Stomach smooth muscle (tissue), 2 donors: ENCODE results near the gene SVIL.
"Not testable (repeated sequence)": the region's sequence is repeated elsewhere in the genome, so short reads cannot be mapped to it uniquely, and the experiment has no call there.

Experiments used
- H3K27ac ChIP-seq: one replicate; pipeline ENCODE4 v1.7.0; 2013; ENCODE audit warnings: mild to moderate bottlenecking, low read length, inconsistent platforms
- H3K27me3 ChIP-seq, 2 donors: one replicate each; pipeline ENCODE4 v1.7.0; 2013; ENCODE audit warnings: low read length in 2 of 2; ENCODE audit not compliant: insufficient read depth in 2 of 2, control insufficient read depth in 1 of 2
- H3K36me3 ChIP-seq, 2 donors: one replicate each; pipeline ENCODE4 v1.7.0; 2013; ENCODE audit warnings: low read length in 2 of 2; ENCODE audit not compliant: control insufficient read depth in 2 of 2, insufficient read depth in 2 of 2
- H3K4me1 ChIP-seq: one replicate; pipeline ENCODE4 v1.7.0; 2013; ENCODE audit warnings: low read length; ENCODE audit not compliant: control insufficient read depth, insufficient read depth
- H3K4me3 ChIP-seq, 2 donors: one replicate each; pipeline ENCODE4 v1.7.0; 2013; ENCODE audit warnings: low read length in 2 of 2
- H3K9ac ChIP-seq, 2 donors: one replicate each; pipeline ENCODE4 v1.7.0; 2013; ENCODE audit warnings: low read length in 2 of 2, mild to moderate bottlenecking in 1 of 2
- H3K9me3 ChIP-seq, 2 donors: one replicate each; pipeline ENCODE4 v1.7.0; 2013; ENCODE audit warnings: low read length in 2 of 2; ENCODE audit not compliant: control insufficient read depth in 2 of 2
- donor health status: healthy.
- donor health status: Pancreatic carcinoma.

Gene SVIL

DNA sequence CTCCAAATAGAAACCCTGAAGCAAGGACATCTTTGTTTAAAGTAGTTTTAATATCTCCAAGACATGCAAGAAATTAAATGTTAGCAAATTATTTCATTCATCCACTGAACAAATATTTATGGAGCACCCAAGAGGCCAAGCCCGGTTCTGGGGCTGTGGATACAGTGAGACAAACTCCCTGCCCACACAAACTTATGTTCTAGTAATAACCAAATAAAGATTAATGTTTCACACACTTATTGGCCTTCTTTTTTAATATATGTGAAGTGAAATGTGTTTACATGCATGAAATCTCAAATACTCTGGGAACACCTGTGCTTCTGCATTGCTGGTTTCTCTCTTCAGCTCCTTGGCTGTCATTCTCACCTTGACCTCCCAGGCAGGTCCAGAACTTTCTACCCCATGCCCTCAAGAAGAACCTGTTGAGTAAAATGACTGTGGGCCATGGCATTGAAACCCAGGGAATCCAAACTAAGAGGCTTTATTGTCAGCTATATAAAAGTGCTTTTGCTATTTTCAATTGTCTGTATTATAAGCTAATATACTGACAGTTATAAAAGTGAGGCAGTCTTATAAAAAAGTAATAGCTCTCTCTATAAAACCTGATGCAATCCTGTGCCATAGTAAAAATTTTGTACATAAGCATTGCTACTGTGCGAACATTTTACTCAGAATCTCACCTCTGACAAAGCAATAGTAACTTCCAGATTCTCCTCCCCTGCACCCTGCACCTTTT, 43.7 kb downstream of the SVIL start:
- H3K27ac ChIP-seq, result peak overlapping the region; percentile 25
- peaks cover 2 to 8% of the 10 kb centered on the region in 2 donors for H3K36me3 ChIP-seq
- no peaks in the 10 kb centered on the region for H3K27me3 ChIP-seq
- peak overlapping the region in 1 of 2 donors; percentile 48 for H3K9ac ChIP-seq
- H3K4me1 ChIP-seq, result peaks cover 62% of the 10 kb centered on the region
- H3K9me3 ChIP-seq, result no peaks in the 10 kb centered on the region
- no peak overlapping the region for H3K4me3 ChIP-seq

DNA sequence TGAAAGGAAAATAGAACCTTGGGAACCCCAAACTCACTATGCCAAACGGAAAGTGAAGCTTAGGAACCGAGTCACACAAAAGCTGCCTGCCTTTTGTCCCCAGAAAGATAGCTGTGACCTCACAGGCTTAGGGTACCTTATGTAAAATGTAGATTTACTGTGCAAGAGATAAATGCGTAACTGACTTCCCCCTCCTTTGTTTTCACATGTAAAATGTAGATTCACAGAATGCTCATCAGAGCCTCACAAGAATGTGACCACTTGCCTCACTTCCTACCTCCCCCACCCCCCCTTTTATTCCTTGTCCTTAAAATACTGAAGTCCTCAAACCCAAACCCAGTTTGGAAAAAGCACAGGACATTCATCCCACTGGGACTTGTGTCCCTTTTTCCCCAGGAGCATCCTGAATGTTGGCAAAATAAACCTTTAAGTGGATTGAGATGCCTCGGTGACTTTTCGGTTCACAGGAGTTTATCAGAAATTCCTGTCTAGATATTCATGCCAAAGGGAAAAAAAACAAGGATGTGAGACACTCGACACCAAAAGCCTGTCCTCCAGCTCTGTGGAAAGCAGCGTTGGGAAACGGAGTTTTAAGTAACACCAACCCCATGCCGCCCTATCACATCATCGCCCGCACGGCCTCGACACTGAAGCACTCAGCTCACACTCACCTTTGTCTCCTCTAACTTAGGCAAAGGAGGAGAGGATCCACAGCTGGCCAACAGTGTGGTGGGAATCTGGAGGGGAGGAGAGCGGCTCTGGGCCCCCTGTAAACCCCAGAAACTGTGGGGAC, 45.9 kb downstream of the SVIL start:
- H3K27ac ChIP-seq, result peak overlapping the region; percentile 55

DNA sequence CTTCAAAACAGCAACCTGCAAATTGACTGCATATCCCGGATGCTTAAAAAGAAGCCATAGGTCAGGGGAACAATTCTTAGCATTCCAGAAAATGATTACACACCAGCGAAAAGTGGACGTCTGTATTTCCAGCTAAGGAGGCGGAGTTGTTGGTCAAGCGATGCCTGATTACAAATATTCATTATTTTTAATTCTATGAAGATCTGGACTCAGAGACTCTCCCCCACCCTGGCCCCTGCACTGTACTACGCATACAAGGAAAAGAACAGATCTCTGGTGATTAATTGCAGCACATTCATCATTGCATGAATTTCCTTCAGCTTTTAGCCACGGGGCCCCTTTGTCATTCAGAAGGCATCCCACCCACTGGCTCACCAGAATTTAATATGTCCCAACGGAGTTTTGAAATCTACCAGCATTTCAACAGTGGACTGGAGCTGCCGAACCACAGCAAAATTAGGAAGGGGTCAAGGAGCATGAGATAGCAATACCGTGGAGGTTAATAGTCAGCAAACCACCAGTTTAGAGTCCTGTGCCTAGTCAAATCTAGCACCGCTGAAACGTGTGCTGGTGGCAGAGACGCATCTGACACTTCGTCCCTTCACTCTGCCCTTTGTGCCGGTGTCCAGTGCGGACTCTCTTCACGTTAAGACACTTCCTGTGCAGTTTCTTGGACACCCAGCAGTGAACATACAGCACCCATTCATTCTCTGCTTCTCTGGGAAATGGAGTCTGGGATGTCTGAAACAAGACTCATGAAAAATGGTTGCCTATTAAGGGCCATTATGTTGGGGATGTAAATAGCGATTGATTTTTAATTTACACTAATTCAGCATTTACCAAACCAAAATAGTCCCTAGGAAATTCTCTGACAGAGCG, 46.8 kb downstream of the SVIL start:
- Histone ChIP-seq H3K27ac (peak overlapping the region; percentile 58), H3K4me3 (peak overlapping the region in 1 of 2 donors; percentile 35), H3K4me1 (peaks cover 74% of the 10 kb centered on the region)
- H3K27me3 ChIP-seq, H3K36me3 ChIP-seq, H3K9ac ChIP-seq, H3K9me3 ChIP-seq: not testable (repeated sequence)

More for the DNA sequence above, 45.9 kb downstream of the SVIL start:
- no peaks in the 10 kb centered on the region for H3K27me3 ChIP-seq
- peaks cover 73% of the 10 kb centered on the region for H3K4me1 ChIP-seq
- peak overlapping the region in 1 of 2 donors; percentile 21 for H3K9ac ChIP-seq
- peaks cover 0 to 3% of the 10 kb centered on the region in 2 donors for H3K36me3 ChIP-seq
- H3K4me3 ChIP-seq, result no peak overlapping the region
- H3K9me3 ChIP-seq, result no peaks in the 10 kb centered on the region

DNA sequence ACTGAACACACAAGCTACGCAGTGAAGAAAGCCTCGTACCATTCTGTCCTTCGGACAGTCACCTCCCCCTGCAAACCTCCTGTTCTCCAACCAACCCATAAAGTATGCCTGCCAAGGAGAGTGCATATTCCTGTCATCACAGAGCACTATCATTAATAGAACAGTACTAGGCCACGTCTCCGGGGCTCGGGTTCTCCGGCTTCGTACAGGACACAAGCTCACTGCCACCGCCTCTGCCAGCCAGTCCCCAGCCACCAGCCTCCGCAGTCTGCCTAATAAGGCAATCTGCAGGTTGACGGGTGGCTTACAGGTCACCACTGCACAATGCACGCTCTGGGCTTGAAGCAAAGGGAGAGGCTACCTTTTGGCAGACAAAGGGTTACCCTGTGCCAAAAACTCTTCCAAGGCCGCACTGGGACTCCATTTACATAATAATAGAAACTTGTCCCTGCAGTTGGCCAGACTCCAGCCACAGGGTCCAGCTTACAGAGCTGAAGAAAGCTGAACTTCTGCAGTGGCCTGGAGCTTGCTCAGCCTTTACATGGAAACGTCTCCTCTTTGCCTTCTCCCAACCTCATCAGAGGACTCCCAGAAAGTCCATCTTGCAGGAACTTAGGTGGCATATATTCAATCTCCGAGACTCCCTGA, 47.5 kb downstream of the SVIL start:
- peak overlapping the region; percentile 58 for H3K27ac ChIP-seq
- H3K9me3 ChIP-seq, result not testable (repeated sequence)

DNA sequence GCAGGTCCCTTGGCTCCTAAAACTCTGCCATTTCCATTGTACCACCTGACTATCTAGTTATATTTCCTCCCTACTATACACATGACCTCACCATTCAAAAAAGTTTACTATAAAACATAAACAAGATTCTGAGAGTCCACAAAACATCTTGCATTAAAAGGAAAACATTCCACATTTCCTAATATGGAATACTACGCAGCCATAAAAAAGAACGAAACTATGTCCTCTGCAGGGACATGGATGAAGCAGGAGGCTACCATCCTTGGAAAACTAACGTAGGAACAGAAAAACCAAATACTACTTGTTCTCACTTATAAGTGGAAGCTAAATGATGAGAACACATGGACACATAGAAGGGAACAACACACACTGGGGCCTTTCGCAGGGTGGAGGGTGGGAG, 48.3 kb downstream of the SVIL start:
- Histone ChIP-seq H3K9me3 (no peaks in the 10 kb centered on the region), H3K4me3 (no peak overlapping the region), H3K9ac (no peak overlapping the region), H3K27ac (peak overlapping the region; percentile 49), H3K27me3 (no peaks in the 10 kb centered on the region), H3K36me3 (peaks cover 0 to 3% of the 10 kb centered on the region in 2 donors), H3K4me1 (peaks cover 73% of the 10 kb centered on the region)

More for the DNA sequence above, 47.5 kb downstream of the SVIL start:
- Histone ChIP-seq H3K4me1 (peaks cover 74% of the 10 kb centered on the region), H3K4me3 (peak overlapping the region in 1 of 2 donors; percentile 35)
- H3K9ac ChIP-seq, H3K36me3 ChIP-seq, H3K27me3 ChIP-seq: not testable (repeated sequence)

DNA sequence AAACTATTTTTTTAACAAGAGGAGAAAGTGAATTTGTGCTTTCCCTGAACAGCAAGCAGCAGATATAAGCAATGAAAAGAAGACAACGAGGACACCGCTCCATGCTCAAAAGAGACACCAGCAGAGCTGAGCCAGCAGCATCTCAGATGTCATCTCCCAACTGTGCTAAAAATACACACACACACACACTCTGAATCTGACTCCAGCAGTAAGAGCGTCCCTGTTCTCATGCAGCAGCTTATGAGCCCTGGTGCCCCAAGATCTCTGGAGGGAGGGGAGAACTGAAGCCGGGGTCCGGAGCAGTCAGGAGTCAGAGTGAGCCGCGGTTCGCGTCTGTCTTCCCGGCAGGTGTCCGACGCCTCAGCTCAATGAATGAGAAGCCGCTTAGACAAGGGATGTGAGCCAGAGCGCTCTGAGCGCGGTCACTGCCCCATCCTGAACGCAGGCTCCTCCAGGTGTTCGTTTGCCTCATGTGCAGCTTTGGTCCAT, 49.2 kb downstream of the SVIL start:
- Histone ChIP-seq H3K4me1 (peaks cover 65% of the 10 kb centered on the region), H3K36me3 (peaks cover 0 to 3% of the 10 kb centered on the region in 2 donors), H3K4me3 (peak overlapping the region; percentile 15 to 31), H3K9ac (no peak overlapping the region), H3K27me3 (no peaks in the 10 kb centered on the region), H3K27ac (peak overlapping the region; percentile 53), H3K9me3 (no peaks in the 10 kb centered on the region)

DNA sequence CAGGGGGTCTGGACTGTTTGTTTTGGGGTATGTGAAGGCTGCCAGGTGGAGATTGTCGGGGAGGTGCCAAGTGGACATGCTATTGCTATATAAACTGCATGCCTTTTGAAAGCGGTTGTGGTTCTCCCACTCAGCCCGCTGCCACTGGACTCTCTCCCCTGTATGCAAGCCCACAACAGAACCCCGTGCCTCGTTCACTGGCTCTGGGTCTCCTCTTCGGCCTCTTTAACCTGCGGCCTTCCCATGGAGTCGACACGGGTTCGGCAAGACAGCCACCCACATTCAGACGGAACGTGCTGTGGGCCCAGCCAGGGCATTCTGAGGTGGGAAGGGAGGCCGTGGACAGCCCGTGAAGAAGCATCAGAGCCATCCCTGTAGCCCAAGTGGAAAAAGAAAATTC, 50.3 kb downstream of the SVIL start:
- no peak overlapping the region for H3K9ac ChIP-seq
- H3K4me1 ChIP-seq, result peaks cover 62% of the 10 kb centered on the region
- H3K36me3 ChIP-seq, result peaks cover 0 to 6% of the 10 kb centered on the region in 2 donors
- H3K4me3 ChIP-seq, result no peak overlapping the region
- peak overlapping the region; percentile 53 for H3K27ac ChIP-seq
- no peaks in the 10 kb centered on the region for H3K27me3 ChIP-seq
- no peaks in the 10 kb centered on the region for H3K9me3 ChIP-seq

DNA sequence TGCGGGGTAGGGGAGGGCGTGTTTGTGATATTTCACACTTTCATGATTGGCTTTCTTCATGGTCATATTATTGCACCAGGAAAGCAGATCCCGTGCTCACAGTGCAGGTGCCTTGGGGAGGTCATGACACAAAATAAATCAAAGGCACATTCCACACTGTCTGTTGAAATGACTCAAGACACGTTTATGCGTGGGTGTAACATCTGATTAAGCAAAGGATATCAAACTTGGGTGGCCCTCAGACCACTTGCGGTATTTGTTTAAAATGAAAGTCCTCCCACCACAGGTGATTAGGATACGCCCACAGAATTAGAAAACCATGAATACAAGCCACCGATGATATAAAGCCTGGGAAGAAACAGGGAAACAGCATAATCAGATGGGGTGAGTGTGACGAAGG, 51.1 kb downstream of the SVIL start:
- H3K27me3 ChIP-seq, result no peaks in the 10 kb centered on the region
- H3K4me1 ChIP-seq, result peaks cover 54% of the 10 kb centered on the region
- H3K9ac ChIP-seq, result no peak overlapping the region
- H3K4me3 ChIP-seq, result no peak overlapping the region
- H3K27ac ChIP-seq, result peak overlapping the region; percentile 49
- no peaks in the 10 kb centered on the region for H3K9me3 ChIP-seq
- peaks cover 0 to 7% of the 10 kb centered on the region in 2 donors for H3K36me3 ChIP-seq

DNA sequence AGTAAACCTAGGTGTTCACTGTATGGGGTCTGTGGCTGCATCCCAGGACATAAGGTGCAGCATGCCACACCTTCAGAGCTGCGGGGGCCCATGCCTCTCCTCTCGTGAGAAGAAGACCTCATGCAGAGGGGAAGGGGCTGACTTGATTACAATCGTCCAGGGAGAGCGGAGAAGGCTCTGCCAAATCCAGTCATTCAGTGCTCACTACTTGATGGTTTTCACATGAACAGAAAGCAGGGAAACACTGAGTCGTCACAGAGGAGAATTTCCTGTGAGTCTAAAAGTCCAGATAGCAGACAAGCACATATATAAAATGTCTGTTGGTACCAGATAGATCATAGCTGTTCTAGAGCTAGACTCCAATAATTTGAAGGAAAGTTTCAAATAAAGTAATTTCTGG, 52.0 kb downstream of the SVIL start:
- H3K4me3 ChIP-seq, H3K27me3 ChIP-seq, H3K9me3 ChIP-seq, H3K36me3 ChIP-seq, H3K9ac ChIP-seq, H3K27ac ChIP-seq: not testable (repeated sequence)
- H3K4me1 ChIP-seq, result peaks cover 49% of the 10 kb centered on the region

DNA sequence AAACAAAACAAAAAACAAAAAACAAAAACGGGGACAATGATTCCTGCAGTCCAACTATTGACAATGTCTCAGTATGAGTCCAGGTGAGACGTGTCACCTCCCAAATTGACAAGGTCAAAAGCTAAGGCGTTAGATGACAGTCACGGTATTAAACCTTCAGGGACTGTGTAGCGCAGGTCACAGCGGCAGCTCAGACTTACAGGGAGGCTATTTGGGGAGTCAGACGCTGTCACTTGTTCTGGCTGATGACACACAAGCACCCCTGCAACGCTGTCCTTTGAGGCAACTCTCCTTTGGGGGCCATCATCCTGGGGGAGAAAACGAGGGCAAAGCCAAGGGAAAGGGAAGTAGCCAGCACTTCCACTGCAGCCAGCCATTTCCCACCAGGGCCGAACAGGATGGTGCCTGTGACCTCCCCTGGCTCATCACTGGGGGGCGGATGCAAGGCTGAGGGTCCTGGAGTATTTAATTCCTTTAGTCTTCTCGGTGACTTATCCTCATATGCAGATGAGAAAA, 55.3 kb downstream of the SVIL start:
- H3K4me3 ChIP-seq, result no peak overlapping the region
- H3K9me3 ChIP-seq, result no peaks in the 10 kb centered on the region
- H3K27ac ChIP-seq, result no peak overlapping the region
- H3K27me3 ChIP-seq, result no peaks in the 10 kb centered on the region
- peaks cover 5 to 6% of the 10 kb centered on the region in 2 donors for H3K36me3 ChIP-seq
- no peak overlapping the region for H3K9ac ChIP-seq
- H3K4me1 ChIP-seq, result peaks cover 21% of the 10 kb centered on the region
